GM23338 (cell line): Measurements from ENCODE around the gene USP15. TPM values are rescaled to one million over a fixed set of nuclear protein-coding genes. Genes with fewer than 3 reads are reported as not detected.

Experiments
- ATAC-seq: fragments of 200-7000 bp; cut with Tn5 transposase; 3 replicates; pipeline ENCODE4 v1.9.1; 2020
- DNase-seq: peaks from one replicate; pipeline ENCODE4 v3.0.0-alpha.2; 2015; ENCODE audit warnings: low spot score
- H2AFZ ChIP-seq: fragments of 200-600 bp; sonication (generic); 2 replicates; pipeline ENCODE4 v1.8.0; 2016; ENCODE audit warnings: antibody characterized with exemption, mild to moderate bottlenecking, moderate library complexity
- H3F3A ChIP-seq: fragments of 200-600 bp; sonication (generic); replicated peaks from 2 replicates; pipeline ENCODE4 v1.8.0; 2017; ENCODE audit warnings: antibody characterized with exemption, mixed run types, low read depth
- H3K27ac ChIP-seq: fragments of 200-600 bp; sonication (generic); 2 replicates; pipeline ENCODE4 v1.6.1; 2016; ENCODE audit warnings: low read depth
- H3K27me3 ChIP-seq: fragments of 200-600 bp; sonication (generic); 2 replicates; pipeline ENCODE4 v1.8.0; 2016; ENCODE audit warnings: mild to moderate bottlenecking, mixed run types, moderate library complexity; ENCODE audit not compliant: insufficient read depth
- H3K36me3 ChIP-seq: fragments of 200-600 bp; sonication (generic); 2 replicates; pipeline ENCODE4 v1.8.0; 2016; ENCODE audit warnings: mild to moderate bottlenecking; ENCODE audit not compliant: insufficient read depth
- H3K4me1 ChIP-seq: fragments of 200-600 bp; sonication (generic); 2 replicates; pipeline ENCODE4 v1.8.0; 2016; ENCODE audit warnings: mild to moderate bottlenecking, moderate library complexity; ENCODE audit not compliant: insufficient read depth
- H3K4me2 ChIP-seq: fragments of 200-600 bp; sonication (generic); 2 replicates; pipeline ENCODE4 v1.7.1; 2017; ENCODE audit warnings: mixed run types
- H3K4me3 ChIP-seq: fragments of 200-600 bp; sonication (generic); 2 replicates; pipeline ENCODE4 v1.6.1; 2016; ENCODE audit warnings: mixed run types
- H3K79me2 ChIP-seq: fragments of 200-600 bp; sonication (generic); replicated peaks from 2 replicates; pipeline ENCODE4 v1.8.0; 2017; ENCODE audit warnings: mild to moderate bottlenecking; ENCODE audit not compliant: insufficient read depth
- H3K9me2 ChIP-seq: fragments of 200-600 bp; sonication (generic); 2 replicates; pipeline ENCODE4 v1.8.0; 2017; ENCODE audit not compliant: insufficient read depth
- H4K20me1 ChIP-seq: fragments of 200-600 bp; sonication (generic); replicated peaks from 2 replicates; pipeline ENCODE4 v1.8.0; 2017; ENCODE audit warnings: mild to moderate bottlenecking; ENCODE audit not compliant: insufficient read depth
- H3K27ac Mint-ChIP-seq: 2 replicates; pipeline ENCODE4 v1.8.0; 2020; ENCODE audit warnings: inconsistent platforms, mild to moderate bottlenecking, moderate library complexity, mixed read lengths
- H3K27me3 Mint-ChIP-seq: 3 replicates; pipeline ENCODE4 v1.8.0; 2022; ENCODE audit warnings: low read depth, mild to moderate bottlenecking, moderate library complexity, mixed read lengths, inconsistent platforms; ENCODE audit not compliant: insufficient read depth, poor library complexity
- H3K36me3 Mint-ChIP-seq: 3 replicates; pipeline ENCODE4 v1.8.0; 2021; ENCODE audit warnings: low read depth, mild to moderate bottlenecking, inconsistent platforms, moderate library complexity, mixed read lengths
- H3K4me1 Mint-ChIP-seq: 3 replicates; pipeline ENCODE4 v1.8.0; 2020; ENCODE audit warnings: mild to moderate bottlenecking, inconsistent platforms, mixed read lengths
- H3K4me3 Mint-ChIP-seq: 3 replicates; pipeline ENCODE4 v1.8.0; 2021; ENCODE audit warnings: moderate library complexity, mild to moderate bottlenecking, inconsistent platforms, mixed read lengths
- H3K9me3 Mint-ChIP-seq: 3 replicates; pipeline ENCODE4 v1.8.0; 2020; ENCODE audit warnings: moderate library complexity, mild to moderate bottlenecking, inconsistent platforms, mixed read lengths
- EZH2 ChIP-seq: fragments of 200-600 bp; sonication (generic); IDR thresholded peaks from one replicate; pipeline ENCODE4 v1.8.0; 2017; ENCODE audit warnings: antibody characterized with exemption, mild to moderate bottlenecking, low read depth; ENCODE audit not compliant: unreplicated experiment
- EZH2phosphoT487 ChIP-seq: fragments of 200-600 bp; sonication (generic); IDR thresholded peaks from one replicate; pipeline ENCODE4 v1.8.1; 2018; ENCODE audit warnings: antibody characterized with exemption; ENCODE audit not compliant: unreplicated experiment
- POLR2AphosphoS5 ChIP-seq: IDR thresholded peaks from 2 replicates; pipeline ENCODE4 v1.6.1; 2016; ENCODE audit warnings: antibody characterized with exemption, low read depth
- ZNF114 ChIP-seq: fragments of 250-450 bp; sonication (Bioruptor Pico); IDR thresholded peaks from 2 replicates; pipeline ENCODE4 v1.5.0; 2020; ENCODE audit warnings: mild to moderate bottlenecking, moderate library complexity
- ZNF331 ChIP-seq: fragments of 250-450 bp; sonication (Bioruptor Pico); IDR thresholded peaks from 2 replicates; pipeline ENCODE4 v1.5.0; 2020; ENCODE audit warnings: low read depth, mild to moderate bottlenecking, moderate library complexity
- polyA plus RNA-seq: library from polyadenylated mRNA; unstranded; fragments of >200 nt; fragmentation: Nextera tagmentation; extraction: Ambion mirVana; gene quantifications from 2 replicates; pipeline ENCODE4 v1.2.1, GENCODE V29; 2016
- total RNA-seq: library from RNA; depleted of rRNA; stranded (reverse); fragments of >200 nt; shearing (Covaris generic); gene quantifications from 2 replicates; pipeline ENCODE4 v1.2.3, GENCODE V29; 2014
- TF ChIP-seq, protein P1 (sequence below), 2 experiments: fragments of 200-600 bp in 1 of 2; sonication (generic) in 1 of 2; conservative IDR thresholded peaks; 2 replicates each; pipeline versions ENCODE4 v1.5.1 to v1.6.1; 2016 to 2017; ENCODE audit warnings: antibody characterized with exemption in 2 of 2, low read depth in 2 of 2, mild to moderate bottlenecking in 2 of 2, moderate library complexity in 1 of 2
- TF ChIP-seq, protein P2 (sequence below): IDR thresholded peaks from 2 replicates; pipeline ENCODE4 v1.6.1; 2016; ENCODE audit warnings: antibody characterized with exemption
- TF ChIP-seq, protein P3 (sequence below): fragments of 250-450 bp; sonication (Bioruptor Pico); IDR thresholded peaks from 2 replicates; pipeline ENCODE4 v1.5.0; 2020; ENCODE audit warnings: mild to moderate bottlenecking, moderate library complexity

USP15 gene
- total and polyA plus RNA-seq, 2 experiments from 2014 or later, result 29.5 to 60.3 TPM

DNA sequence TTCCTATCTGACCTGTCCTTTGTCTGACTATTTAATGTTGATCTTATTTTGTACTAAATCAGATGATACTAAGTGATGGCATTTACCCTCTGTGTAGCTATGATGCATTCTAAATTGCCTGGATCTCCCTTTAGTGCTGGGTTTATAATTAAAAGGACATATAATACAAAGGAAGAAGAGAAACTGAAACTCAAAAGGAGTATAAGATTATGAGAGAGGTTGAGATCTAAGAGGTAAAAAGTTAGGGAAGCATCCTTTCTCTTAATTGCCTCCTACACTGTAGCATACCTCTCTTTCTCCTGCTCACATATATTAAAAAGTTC, 119.5 kb downstream of the USP15 start:
- no peaks in the 10 kb centered on the region for H3K4me1 ChIP-seq
- no peaks in the 10 kb centered on the region for H3K27me3 Mint-ChIP-seq
- H3K36me3 ChIP-seq, result no peaks in the 10 kb centered on the region
- no peaks in the 10 kb centered on the region for H4K20me1 ChIP-seq
- no peaks in the 10 kb centered on the region for H3F3A ChIP-seq
- H2AFZ ChIP-seq, result no peak overlapping the region
- ATAC-seq (no peak), DNase-seq (no peak)
- no peaks in the 10 kb centered on the region for H3K9me3 Mint-ChIP-seq
- H3K4me1 Mint-ChIP-seq, result no peaks in the 10 kb centered on the region
- no peak overlapping the region for H3K4me2 ChIP-seq
- no peak overlapping the region for H3K27ac ChIP-seq
- no peaks in the 10 kb centered on the region for H3K9me2 ChIP-seq
- no peak overlapping the region for H3K4me3 ChIP-seq
- no peaks in the 10 kb centered on the region for H3K79me2 ChIP-seq
- H3K36me3 Mint-ChIP-seq, result no peaks in the 10 kb centered on the region
- no peaks in the 10 kb centered on the region for H3K27me3 ChIP-seq
- no peak overlapping the region for H3K4me3 Mint-ChIP-seq
- TF ChIP-seq ZNF114 (CRISPR knock-in tag), result no peak
- TF ChIP-seq POLR2AphosphoS5, result no peak
- TF ChIP-seq, protein P1, sequence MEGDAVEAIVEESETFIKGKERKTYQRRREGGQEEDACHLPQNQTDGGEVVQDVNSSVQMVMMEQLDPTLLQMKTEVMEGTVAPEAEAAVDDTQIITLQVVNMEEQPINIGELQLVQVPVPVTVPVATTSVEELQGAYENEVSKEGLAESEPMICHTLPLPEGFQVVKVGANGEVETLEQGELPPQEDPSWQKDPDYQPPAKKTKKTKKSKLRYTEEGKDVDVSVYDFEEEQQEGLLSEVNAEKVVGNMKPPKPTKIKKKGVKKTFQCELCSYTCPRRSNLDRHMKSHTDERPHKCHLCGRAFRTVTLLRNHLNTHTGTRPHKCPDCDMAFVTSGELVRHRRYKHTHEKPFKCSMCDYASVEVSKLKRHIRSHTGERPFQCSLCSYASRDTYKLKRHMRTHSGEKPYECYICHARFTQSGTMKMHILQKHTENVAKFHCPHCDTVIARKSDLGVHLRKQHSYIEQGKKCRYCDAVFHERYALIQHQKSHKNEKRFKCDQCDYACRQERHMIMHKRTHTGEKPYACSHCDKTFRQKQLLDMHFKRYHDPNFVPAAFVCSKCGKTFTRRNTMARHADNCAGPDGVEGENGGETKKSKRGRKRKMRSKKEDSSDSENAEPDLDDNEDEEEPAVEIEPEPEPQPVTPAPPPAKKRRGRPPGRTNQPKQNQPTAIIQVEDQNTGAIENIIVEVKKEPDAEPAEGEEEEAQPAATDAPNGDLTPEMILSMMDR (conservative IDR thresholded peaks at IDR 0.05; ENCODE audit: low read depth in 2 of 2), result no peak
- TF ChIP-seq ZNF331, result no peak
- H3K27ac Mint-ChIP-seq, result no peak overlapping the region

DNA sequence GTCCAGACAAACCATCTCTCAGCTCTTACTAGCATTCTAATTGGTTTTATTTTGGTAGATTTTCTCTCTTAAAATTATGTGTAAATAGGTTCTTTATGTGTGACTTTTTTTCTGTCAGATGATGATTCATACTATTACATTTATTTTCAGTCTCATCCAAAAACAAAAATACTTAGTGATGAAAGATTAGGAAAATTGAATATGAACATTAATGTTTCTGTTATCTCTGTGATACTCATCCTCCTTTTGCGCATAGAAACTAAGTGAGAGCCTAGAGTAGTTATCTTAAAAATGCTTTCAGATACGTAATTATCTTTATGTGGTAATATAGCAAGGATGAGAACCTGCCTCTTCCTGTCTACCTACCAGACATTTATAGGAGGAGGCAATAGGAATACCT, 122.3 kb downstream of the USP15 start:
- H3K4me2 ChIP-seq, result no peak overlapping the region
- H3K4me3 Mint-ChIP-seq, result no peak overlapping the region
- TF ChIP-seq EZH2 (no peak), ZNF114 (CRISPR knock-in tag) (no peak), ZNF331 (no peak), EZH2phosphoT487 (no peak)
- TF ChIP-seq, protein P2, sequence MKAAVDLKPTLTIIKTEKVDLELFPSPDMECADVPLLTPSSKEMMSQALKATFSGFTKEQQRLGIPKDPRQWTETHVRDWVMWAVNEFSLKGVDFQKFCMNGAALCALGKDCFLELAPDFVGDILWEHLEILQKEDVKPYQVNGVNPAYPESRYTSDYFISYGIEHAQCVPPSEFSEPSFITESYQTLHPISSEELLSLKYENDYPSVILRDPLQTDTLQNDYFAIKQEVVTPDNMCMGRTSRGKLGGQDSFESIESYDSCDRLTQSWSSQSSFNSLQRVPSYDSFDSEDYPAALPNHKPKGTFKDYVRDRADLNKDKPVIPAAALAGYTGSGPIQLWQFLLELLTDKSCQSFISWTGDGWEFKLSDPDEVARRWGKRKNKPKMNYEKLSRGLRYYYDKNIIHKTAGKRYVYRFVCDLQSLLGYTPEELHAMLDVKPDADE, result no peak
- TF ChIP-seq, protein P1 (conservative IDR thresholded peaks at IDR 0.05; ENCODE audit: low read depth in 2 of 2), result no peak
- TF ChIP-seq, protein P3, sequence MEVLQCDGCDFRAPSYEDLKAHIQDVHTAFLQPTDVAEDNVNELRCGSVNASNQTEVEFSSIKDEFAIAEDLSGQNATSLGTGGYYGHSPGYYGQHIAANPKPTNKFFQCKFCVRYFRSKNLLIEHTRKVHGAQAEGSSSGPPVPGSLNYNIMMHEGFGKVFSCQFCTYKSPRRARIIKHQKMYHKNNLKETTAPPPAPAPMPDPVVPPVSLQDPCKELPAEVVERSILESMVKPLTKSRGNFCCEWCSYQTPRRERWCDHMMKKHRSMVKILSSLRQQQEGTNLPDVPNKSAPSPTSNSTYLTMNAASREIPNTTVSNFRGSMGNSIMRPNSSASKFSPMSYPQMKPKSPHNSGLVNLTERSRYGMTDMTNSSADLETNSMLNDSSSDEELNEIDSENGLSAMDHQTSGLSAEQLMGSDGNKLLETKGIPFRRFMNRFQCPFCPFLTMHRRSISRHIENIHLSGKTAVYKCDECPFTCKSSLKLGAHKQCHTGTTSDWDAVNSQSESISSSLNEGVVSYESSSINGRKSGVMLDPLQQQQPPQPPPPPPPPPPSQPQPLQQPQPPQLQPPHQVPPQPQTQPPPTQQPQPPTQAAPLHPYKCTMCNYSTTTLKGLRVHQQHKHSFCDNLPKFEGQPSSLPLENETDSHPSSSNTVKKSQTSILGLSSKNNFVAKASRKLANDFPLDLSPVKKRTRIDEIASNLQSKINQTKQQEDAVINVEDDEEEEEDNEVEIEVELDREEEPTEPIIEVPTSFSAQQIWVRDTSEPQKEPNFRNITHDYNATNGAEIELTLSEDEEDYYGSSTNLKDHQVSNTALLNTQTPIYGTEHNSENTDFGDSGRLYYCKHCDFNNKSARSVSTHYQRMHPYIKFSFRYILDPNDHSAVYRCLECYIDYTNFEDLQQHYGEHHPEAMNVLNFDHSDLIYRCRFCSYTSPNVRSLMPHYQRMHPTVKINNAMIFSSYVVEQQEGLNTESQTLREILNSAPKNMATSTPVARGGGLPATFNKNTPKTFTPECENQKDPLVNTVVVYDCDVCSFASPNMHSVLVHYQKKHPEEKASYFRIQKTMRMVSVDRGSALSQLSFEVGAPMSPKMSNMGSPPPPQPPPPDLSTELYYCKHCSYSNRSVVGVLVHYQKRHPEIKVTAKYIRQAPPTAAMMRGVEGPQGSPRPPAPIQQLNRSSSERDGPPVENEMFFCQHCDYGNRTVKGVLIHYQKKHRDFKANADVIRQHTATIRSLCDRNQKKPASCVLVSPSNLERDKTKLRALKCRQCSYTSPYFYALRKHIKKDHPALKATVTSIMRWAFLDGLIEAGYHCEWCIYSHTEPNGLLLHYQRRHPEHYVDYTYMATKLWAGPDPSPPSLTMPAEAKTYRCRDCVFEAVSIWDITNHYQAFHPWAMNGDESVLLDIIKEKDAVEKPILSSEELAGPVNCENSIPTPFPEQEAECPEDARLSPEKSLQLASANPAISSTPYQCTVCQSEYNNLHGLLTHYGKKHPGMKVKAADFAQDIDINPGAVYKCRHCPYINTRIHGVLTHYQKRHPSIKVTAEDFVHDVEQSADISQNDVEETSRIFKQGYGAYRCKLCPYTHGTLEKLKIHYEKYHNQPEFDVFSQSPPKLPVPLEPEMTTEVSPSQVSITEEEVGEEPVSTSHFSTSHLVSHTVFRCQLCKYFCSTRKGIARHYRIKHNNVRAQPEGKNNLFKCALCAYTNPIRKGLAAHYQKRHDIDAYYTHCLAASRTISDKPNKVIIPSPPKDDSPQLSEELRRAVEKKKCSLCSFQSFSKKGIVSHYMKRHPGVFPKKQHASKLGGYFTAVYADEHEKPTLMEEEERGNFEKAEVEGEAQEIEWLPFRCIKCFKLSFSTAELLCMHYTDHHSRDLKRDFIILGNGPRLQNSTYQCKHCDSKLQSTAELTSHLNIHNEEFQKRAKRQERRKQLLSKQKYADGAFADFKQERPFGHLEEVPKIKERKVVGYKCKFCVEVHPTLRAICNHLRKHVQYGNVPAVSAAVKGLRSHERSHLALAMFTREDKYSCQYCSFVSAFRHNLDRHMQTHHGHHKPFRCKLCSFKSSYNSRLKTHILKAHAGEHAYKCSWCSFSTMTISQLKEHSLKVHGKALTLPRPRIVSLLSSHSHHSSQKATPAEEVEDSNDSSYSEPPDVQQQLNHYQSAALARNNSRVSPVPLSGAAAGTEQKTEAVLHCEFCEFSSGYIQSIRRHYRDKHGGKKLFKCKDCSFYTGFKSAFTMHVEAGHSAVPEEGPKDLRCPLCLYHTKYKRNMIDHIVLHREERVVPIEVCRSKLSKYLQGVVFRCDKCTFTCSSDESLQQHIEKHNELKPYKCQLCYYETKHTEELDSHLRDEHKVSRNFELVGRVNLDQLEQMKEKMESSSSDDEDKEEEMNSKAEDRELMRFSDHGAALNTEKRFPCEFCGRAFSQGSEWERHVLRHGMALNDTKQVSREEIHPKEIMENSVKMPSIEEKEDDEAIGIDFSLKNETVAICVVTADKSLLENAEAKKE, result no peak
- H3K9me3 Mint-ChIP-seq, result no peaks in the 10 kb centered on the region
- DNase-seq (no peak), ATAC-seq (no peak)
- no peaks in the 10 kb centered on the region for H4K20me1 ChIP-seq
- H3K27me3 ChIP-seq, result no peaks in the 10 kb centered on the region
- no peaks in the 10 kb centered on the region for H3K36me3 ChIP-seq
- H3K79me2 ChIP-seq, result no peaks in the 10 kb centered on the region
- H3K4me3 ChIP-seq, result no peak overlapping the region
- H3K27me3 Mint-ChIP-seq, result no peaks in the 10 kb centered on the region
- H3K4me1 ChIP-seq, result no peaks in the 10 kb centered on the region
- H3K27ac ChIP-seq, result no peak overlapping the region
- no peaks in the 10 kb centered on the region for H3F3A ChIP-seq
- no peaks in the 10 kb centered on the region for H3K36me3 Mint-ChIP-seq
- H3K27ac Mint-ChIP-seq, result no peak overlapping the region
- H3K4me1 Mint-ChIP-seq, result no peaks in the 10 kb centered on the region
- H3K9me2 ChIP-seq, result no peaks in the 10 kb centered on the region
- H2AFZ ChIP-seq, result no peak overlapping the region
